Coronary artery (tissue), 2 donors: Measurements from ENCODE around the gene RNF157.

Source experiments
- DNase-seq: peaks from one replicate; pipeline ENCODE4 v3.0.0-alpha.2; 2017; ENCODE audit warnings: low spot score
- H3K27ac ChIP-seq, 2 donors: fragments of 200-600 bp; sonication (generic); one replicate each; pipeline ENCODE4 v1.5.1; 2016 to 2019
- H3K4me3 ChIP-seq: fragments of 200-600 bp; sonication (generic); 2 replicates; pipeline ENCODE4 v1.5.1; 2016; ENCODE audit warnings: mild to moderate bottlenecking, moderate library complexity
- CTCF ChIP-seq: fragments of 200-600 bp; sonication (generic); IDR thresholded peaks from one replicate; pipeline ENCODE4 v1.5.1; 2019; ENCODE audit warnings: antibody characterized with exemption

Gene RNF157

GRCh38 chr17:76176701-76177574, 63.4 kb downstream of the RNF157 start:
- DNase-seq: no peak
- Histone ChIP-seq H3K4me3 (no peak overlapping the region), H3K27ac (no peak overlapping the region)
- no peak for TF ChIP-seq CTCF

GRCh38 chr17:76174037-76174436, 66.3 kb downstream of the RNF157 start:
- no peak overlapping the region for H3K4me3 ChIP-seq
- no peak for TF ChIP-seq CTCF

GRCh38 chr17:76173474-76173873, 66.8 kb downstream of the RNF157 start:
- H3K4me3 ChIP-seq: no peak overlapping the region
- no peak for DNase-seq
- H3K27ac ChIP-seq: no peak overlapping the region
- no peak for TF ChIP-seq CTCF

More at GRCh38 chr17:76174037-76174436, 66.3 kb downstream of the RNF157 start:
- no peak for DNase-seq
- H3K27ac ChIP-seq: no peak overlapping the region

- no peak for DNase-seq
- TF ChIP-seq CTCF: no peak
- Histone ChIP-seq H3K4me3 (no peak overlapping the region), H3K27ac (no peak overlapping the region)
Observed at GRCh38 chr17:76171706-76172105, 68.6 kb downstream of the RNF157 start.

GRCh38 chr17:76170114-76170513, 70.2 kb downstream of the RNF157 start:
- H3K4me3 ChIP-seq: no peak overlapping the region
- no peak overlapping the region for H3K27ac ChIP-seq
- DNase-seq: no peak
- TF ChIP-seq CTCF: no peak

- H3K27ac ChIP-seq: no peak overlapping the region
- no peak for TF ChIP-seq CTCF
- H3K4me3 ChIP-seq: no peak overlapping the region
- no peak for DNase-seq
Observed at GRCh38 chr17:76166906-76167305, 73.4 kb downstream of the RNF157 start.

GRCh38 chr17:76166168-76166567, 74.1 kb downstream of the RNF157 start:
- no peak for TF ChIP-seq CTCF
- Histone ChIP-seq H3K27ac (no peak overlapping the region), H3K4me3 (no peak overlapping the region)
- DNase-seq: no peak
